ENCODE measurements around the gene KRTAP5-1. TPM values are rescaled to one million over a fixed set of nuclear protein-coding genes. Genes with fewer than 3 reads are reported as not detected.
"Not testable (repeated sequence)": the region's sequence is repeated elsewhere in the genome, so short reads cannot be mapped to it uniquely, and the experiment has no call there.

KRTAP5-1 gene
- polyA plus RNA-seq, result not detected

DNA sequence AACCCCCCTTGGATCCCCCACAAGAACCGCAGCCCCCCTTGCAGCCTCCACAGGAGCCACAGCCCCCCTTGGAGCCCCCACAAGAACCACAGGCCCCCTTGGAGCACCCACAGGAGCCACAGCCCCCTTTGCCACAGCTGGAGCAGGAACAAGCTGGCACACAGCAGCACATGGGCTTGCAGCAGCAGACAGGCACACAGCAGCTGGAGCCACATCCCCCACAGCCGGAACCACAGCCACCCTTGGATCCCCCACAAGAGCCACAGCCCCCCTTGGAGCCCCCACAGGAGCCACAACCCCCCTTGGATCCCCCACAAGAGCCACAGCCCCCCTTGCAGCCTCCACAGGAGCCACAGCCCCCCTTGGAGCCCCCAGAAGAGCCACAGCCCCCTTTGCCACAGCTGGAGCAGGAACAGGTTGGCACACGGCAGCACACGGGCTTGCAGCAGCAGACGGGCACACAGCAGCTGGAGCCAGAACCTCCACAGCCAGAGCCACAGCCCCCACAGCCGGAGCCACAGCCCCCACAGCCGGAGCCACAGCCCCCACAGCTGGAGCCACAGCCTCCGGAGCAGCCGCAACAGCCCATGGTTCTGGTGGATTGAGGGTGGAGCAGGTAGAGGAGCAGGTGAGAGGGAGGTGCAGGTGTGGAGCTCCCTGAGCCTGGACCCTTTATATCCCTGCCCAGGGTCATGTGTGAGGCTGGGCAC is at the start of gene KRTAP5-1:
Gene KRTAP5-1, minus strand, starts transcription at position 623 of the 710 bp plus-strand sequence. Its CDS starts 34 bp downstream, at position 589.
- H3K27me3 ChIP-seq (ENCODE audit: control insufficient read depth in 1 of 2, insufficient read depth in 2 of 2, low read length in 2 of 2); H3K36me3 ChIP-seq (ENCODE audit: control insufficient read depth in 2 of 2, insufficient read depth in 2 of 2, low read length in 1 of 2); H3K4me3 ChIP-seq (ENCODE audit: low read depth in 1 of 2, low read length in 2 of 2); H3K9me3 ChIP-seq (ENCODE audit: control insufficient read depth in 2 of 2, insufficient read depth in 1 of 2, low read depth in 1 of 2, low read length in 1 of 2); H3K4me1 ChIP-seq (ENCODE audit: control insufficient read depth in 2 of 2, insufficient read depth in 2 of 2, low read length in 1 of 2); H3K27ac ChIP-seq (ENCODE audit: low read depth in 2 of 2, low read length in 1 of 2): not testable (repeated sequence)
- WGBS, 2 donors, result 62 to 72% methylated on average over 9 of the region's 9 CpGs

DNA sequence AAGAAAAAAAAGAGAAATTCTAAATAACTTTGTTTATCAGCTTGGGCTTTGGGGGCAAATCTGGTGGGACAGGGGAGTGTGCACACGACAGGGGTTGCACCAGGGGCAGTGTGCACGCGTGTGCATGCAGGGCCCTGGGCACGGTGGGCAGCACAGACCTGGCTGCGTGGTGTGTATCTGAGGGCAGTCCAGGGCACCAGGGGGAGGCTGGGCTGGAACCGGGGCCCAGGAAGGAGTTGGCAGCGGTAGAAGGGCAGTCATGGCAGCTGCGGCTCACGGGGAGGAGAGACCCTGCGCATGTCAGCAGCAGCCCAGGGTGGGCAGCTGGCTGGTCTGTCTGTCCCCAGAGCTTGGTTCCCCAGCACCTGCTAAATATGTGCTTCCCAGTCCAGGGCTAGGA is 48.8 kb upstream of the KRTAP5-1 start:
- H3K9me3 ChIP-seq (ENCODE audit: control insufficient read depth in 2 of 2, insufficient read depth in 1 of 2, low read depth in 1 of 2, low read length in 1 of 2), result peaks cover 0 to 4% of the 10 kb centered on the region in 2 donors
- peaks cover 0 to 1% of the 10 kb centered on the region in 2 donors for H3K4me1 ChIP-seq (ENCODE audit: control insufficient read depth in 2 of 2, insufficient read depth in 2 of 2, low read length in 1 of 2)
- H3K4me3 ChIP-seq (ENCODE audit: low read depth in 1 of 2, low read length in 2 of 2), result no peak overlapping the region
- H3K27me3 ChIP-seq (ENCODE audit: control insufficient read depth in 1 of 2, insufficient read depth in 2 of 2, low read length in 2 of 2), result peaks cover 0 to 3% of the 10 kb centered on the region in 2 donors
- 88 to 95% methylated on average over 9 to 10 of the region's 10 CpGs for WGBS, 2 donors
- H3K36me3 ChIP-seq (ENCODE audit: control insufficient read depth in 2 of 2, insufficient read depth in 2 of 2, low read length in 1 of 2), result no peaks in the 10 kb centered on the region
- H3K27ac ChIP-seq (ENCODE audit: low read depth in 2 of 2, low read length in 1 of 2), result no peak overlapping the region

DNA sequence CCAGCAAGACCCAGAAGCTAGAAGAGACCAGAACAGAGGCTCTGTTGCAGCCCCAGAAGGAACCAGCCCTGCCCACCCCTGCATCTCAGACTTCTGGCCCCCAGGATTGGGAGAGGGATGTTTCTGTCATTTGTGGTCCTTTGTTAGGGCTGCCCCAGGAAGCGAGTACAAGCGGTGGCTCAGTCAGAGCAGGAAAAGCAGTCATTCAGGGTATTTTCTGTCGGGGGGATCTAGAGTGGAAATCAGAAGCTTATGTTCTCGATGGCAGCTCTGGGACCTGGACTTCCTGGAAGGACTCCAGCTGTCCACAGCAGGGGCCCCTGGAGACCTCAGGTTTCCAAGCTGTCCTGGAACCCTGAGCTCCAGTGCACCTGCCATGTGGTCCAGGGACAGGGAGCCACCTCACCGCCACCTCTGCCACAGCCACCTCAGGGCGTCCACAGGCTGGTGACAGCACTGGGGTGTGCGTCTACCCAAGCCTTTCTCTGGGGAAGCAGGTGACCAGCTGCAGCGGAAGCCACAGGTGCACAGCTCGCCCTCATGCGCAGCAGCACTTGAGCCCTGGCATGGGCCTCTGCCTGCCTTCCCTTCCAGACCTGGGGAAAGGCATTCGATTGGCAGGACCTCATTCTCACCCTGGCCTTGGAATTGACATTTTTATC is 47.1 kb upstream of the KRTAP5-1 start:
- Histone ChIP-seq H3K27ac (ENCODE audit: low read depth in 2 of 2, low read length in 1 of 2) (no peak overlapping the region), H3K4me3 (ENCODE audit: low read depth in 1 of 2, low read length in 2 of 2) (no peak overlapping the region), H3K36me3 (ENCODE audit: control insufficient read depth in 2 of 2, insufficient read depth in 2 of 2, low read length in 1 of 2) (no peaks in the 10 kb centered on the region), H3K27me3 (ENCODE audit: control insufficient read depth in 1 of 2, insufficient read depth in 2 of 2, low read length in 2 of 2) (peaks cover 0 to 3% of the 10 kb centered on the region in 2 donors), H3K9me3 (ENCODE audit: control insufficient read depth in 2 of 2, insufficient read depth in 1 of 2, low read depth in 1 of 2, low read length in 1 of 2) (peaks cover 0 to 4% of the 10 kb centered on the region in 2 donors), H3K4me1 (ENCODE audit: control insufficient read depth in 2 of 2, insufficient read depth in 2 of 2, low read length in 1 of 2) (peaks cover 0 to 3% of the 10 kb centered on the region in 2 donors)
- WGBS, 2 donors, result 65 to 68% methylated on average over 11 of the region's 11 CpGs

DNA sequence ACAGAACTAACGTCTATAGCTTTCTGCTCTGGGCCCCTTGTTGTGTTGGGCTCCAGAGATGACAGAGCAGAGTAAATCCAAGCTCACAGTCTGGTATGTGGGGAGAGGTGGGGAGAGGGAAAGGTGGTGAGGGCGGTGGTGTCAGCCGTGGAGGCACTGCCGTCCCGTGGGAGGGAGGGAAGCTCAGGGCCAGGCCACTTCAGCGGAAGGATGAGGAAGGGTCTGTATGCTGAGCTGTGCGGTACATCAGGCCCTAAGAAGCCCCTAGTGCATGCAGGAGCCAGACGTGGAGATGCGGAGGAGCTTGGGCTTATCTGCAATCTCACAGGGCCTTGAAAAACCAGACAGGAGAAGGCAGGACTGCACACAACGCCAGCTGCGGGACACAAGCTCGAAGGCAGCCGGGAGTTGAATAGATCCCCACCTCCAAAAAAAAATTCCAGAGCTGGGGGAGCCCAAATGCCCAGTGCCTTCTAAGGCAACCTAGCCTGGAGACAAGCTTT is 46.0 kb upstream of the KRTAP5-1 start:
- H3K36me3 ChIP-seq (ENCODE audit: control insufficient read depth in 2 of 2, insufficient read depth in 2 of 2, low read length in 1 of 2), result no peaks in the 10 kb centered on the region
- no peak overlapping the region for H3K4me3 ChIP-seq (ENCODE audit: low read depth in 1 of 2, low read length in 2 of 2)
- peaks cover 0 to 3% of the 10 kb centered on the region in 2 donors for H3K4me1 ChIP-seq (ENCODE audit: control insufficient read depth in 2 of 2, insufficient read depth in 2 of 2, low read length in 1 of 2)
- WGBS, 2 donors, result 62 to 71% methylated on average over 13 of the region's 13 CpGs
- H3K27ac ChIP-seq (ENCODE audit: low read depth in 2 of 2, low read length in 1 of 2), result no peak overlapping the region
- H3K27me3 ChIP-seq (ENCODE audit: control insufficient read depth in 1 of 2, insufficient read depth in 2 of 2, low read length in 2 of 2), result peaks cover 0 to 3% of the 10 kb centered on the region in 2 donors
- peaks cover 0 to 4% of the 10 kb centered on the region in 2 donors for H3K9me3 ChIP-seq (ENCODE audit: control insufficient read depth in 2 of 2, insufficient read depth in 1 of 2, low read depth in 1 of 2, low read length in 1 of 2)

- Histone ChIP-seq H3K4me1 (ENCODE audit: control insufficient read depth in 2 of 2, insufficient read depth in 2 of 2, low read length in 1 of 2) (peaks cover 0 to 3% of the 10 kb centered on the region in 2 donors), H3K27ac (ENCODE audit: low read depth in 2 of 2, low read length in 1 of 2) (no peak overlapping the region)
- 55 to 72% methylated on average over 2 of the region's 2 CpGs for WGBS, 2 donors
Observed at GRCh38 chr11:1630271-1630670, 45.2 kb upstream of the KRTAP5-1 start.

GRCh38 chr11:1629326-1630185 is 44.5 kb upstream of the KRTAP5-1 start, which contains the start of gene KRTAP5-5:
Gene KRTAP5-5, plus strand, starts transcription at chr11:1629775. Its CDS starts 66 bp downstream, at chr11:1629841.
- Histone ChIP-seq H3K9me3 (ENCODE audit: control insufficient read depth in 2 of 2, insufficient read depth in 1 of 2, low read depth in 1 of 2, low read length in 1 of 2) (peaks cover 0 to 4% of the 10 kb centered on the region in 2 donors), H3K27me3 (ENCODE audit: control insufficient read depth in 1 of 2, insufficient read depth in 2 of 2, low read length in 2 of 2) (peaks cover 0 to 3% of the 10 kb centered on the region in 2 donors), H3K36me3 (ENCODE audit: control insufficient read depth in 2 of 2, insufficient read depth in 2 of 2, low read length in 1 of 2) (no peaks in the 10 kb centered on the region), H3K4me3 (ENCODE audit: low read depth in 1 of 2, low read length in 2 of 2) (no peak within 1 kb of the TSS), H3K27ac (ENCODE audit: low read depth in 2 of 2, low read length in 1 of 2) (no peak within 1 kb of the TSS), H3K4me1 (ENCODE audit: control insufficient read depth in 2 of 2, insufficient read depth in 2 of 2, low read length in 1 of 2) (peaks cover 0 to 3% of the 10 kb centered on the region in 2 donors)
- 69 to 72% methylated on average over 24 to 25 of the region's 26 CpGs for WGBS, 2 donors

More at GRCh38 chr11:1630271-1630670, 45.2 kb upstream of the KRTAP5-1 start:
- peaks cover 0 to 4% of the 10 kb centered on the region in 2 donors for H3K9me3 ChIP-seq (ENCODE audit: control insufficient read depth in 2 of 2, insufficient read depth in 1 of 2, low read depth in 1 of 2, low read length in 1 of 2)
- no peaks in the 10 kb centered on the region for H3K36me3 ChIP-seq (ENCODE audit: control insufficient read depth in 2 of 2, insufficient read depth in 2 of 2, low read length in 1 of 2)
- peaks cover 0 to 3% of the 10 kb centered on the region in 2 donors for H3K27me3 ChIP-seq (ENCODE audit: control insufficient read depth in 1 of 2, insufficient read depth in 2 of 2, low read length in 2 of 2)
- no peak overlapping the region for H3K4me3 ChIP-seq (ENCODE audit: low read depth in 1 of 2, low read length in 2 of 2)

GRCh38 chr11:1628506-1629325 is 43.6 kb upstream of the KRTAP5-1 start:
- peaks cover 0 to 3% of the 10 kb centered on the region in 2 donors for H3K27me3 ChIP-seq (ENCODE audit: control insufficient read depth in 1 of 2, insufficient read depth in 2 of 2, low read length in 2 of 2)
- H3K4me3 ChIP-seq (ENCODE audit: low read depth in 1 of 2, low read length in 2 of 2), result no peak overlapping the region
- 30 to 32% methylated on average over 35 of the region's 35 CpGs for WGBS, 2 donors
- peaks cover 0 to 3% of the 10 kb centered on the region in 2 donors for H3K4me1 ChIP-seq (ENCODE audit: control insufficient read depth in 2 of 2, insufficient read depth in 2 of 2, low read length in 1 of 2)
- H3K27ac ChIP-seq (ENCODE audit: low read depth in 2 of 2, low read length in 1 of 2), result no peak overlapping the region
- no peaks in the 10 kb centered on the region for H3K36me3 ChIP-seq (ENCODE audit: control insufficient read depth in 2 of 2, insufficient read depth in 2 of 2, low read length in 1 of 2)
- peaks cover 0 to 4% of the 10 kb centered on the region in 2 donors for H3K9me3 ChIP-seq (ENCODE audit: control insufficient read depth in 2 of 2, insufficient read depth in 1 of 2, low read depth in 1 of 2, low read length in 1 of 2)

DNA sequence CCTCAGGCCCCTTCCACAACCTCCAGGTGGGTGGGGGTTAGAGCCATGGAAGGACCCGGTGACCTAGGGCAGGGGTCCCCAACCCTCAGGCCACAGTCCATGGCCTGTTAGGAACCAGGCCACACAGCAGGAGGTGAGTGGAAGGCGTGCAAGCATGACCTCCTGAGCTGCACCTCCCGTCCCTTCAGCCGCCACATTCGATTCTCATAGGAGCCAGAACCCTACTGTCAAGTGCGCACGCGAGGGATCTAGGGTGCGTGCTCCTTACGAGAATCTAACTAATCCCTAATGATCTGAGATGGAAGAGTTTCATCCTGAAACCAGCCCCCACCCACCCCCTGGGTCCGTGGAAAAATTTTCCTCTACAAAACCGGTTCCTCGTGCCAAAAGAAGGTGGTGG is 40.5 kb upstream of the KRTAP5-1 start:
- H3K4me3 ChIP-seq (ENCODE audit: low read depth in 1 of 2, low read length in 2 of 2), result no peak overlapping the region
- no peak overlapping the region for H3K27ac ChIP-seq (ENCODE audit: low read depth in 2 of 2, low read length in 1 of 2)
- H3K27me3 ChIP-seq (ENCODE audit: control insufficient read depth in 1 of 2, insufficient read depth in 2 of 2, low read length in 2 of 2), result no peaks in the 10 kb centered on the region
- H3K4me1 ChIP-seq (ENCODE audit: control insufficient read depth in 2 of 2, insufficient read depth in 2 of 2, low read length in 1 of 2), result peaks cover 0 to 3% of the 10 kb centered on the region in 2 donors
- 69 to 77% methylated on average over 13 of the region's 13 CpGs for WGBS, 2 donors
- no peaks in the 10 kb centered on the region for H3K36me3 ChIP-seq (ENCODE audit: control insufficient read depth in 2 of 2, insufficient read depth in 2 of 2, low read length in 1 of 2)
- H3K9me3 ChIP-seq (ENCODE audit: control insufficient read depth in 2 of 2, insufficient read depth in 1 of 2, low read depth in 1 of 2, low read length in 1 of 2), result no peaks in the 10 kb centered on the region
